HG02884 (cell line): ENCODE measurements around the gene ERICH2.
"Not testable (repeated sequence)": the region's sequence is repeated elsewhere in the genome, so short reads cannot be mapped to it uniquely, and the experiment has no call there.

ENCODE experiments used
- ATAC-seq: cut with Tn5 transposase; IDR thresholded peaks from one replicate; pipeline ENCODE4 v1.9.1; 2021; ENCODE audit warnings: mild to moderate bottlenecking, moderate library complexity; ENCODE audit not compliant: unreplicated experiment

ERICH2 gene, protein sequence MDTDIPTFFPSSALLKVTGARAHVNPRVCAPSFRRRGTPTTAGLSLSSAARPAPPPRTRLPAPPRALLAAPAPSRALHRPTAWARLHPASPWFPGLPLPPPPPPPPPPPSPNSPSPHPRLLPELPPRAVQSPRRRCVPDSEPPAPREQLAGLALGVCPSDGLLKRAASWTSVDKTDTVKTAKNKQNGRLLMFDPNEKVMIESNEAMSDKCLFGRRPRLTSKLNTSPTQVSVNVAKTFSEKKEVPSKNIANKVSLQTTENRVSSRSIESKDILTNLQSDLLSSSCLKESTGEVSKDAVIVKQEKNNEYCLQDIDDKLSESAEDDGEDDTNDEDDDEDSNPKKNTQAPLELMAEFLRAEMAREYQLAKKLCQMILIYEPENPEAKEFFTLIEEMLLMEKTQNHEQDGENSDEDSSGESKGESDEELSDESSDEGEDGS

DNA sequence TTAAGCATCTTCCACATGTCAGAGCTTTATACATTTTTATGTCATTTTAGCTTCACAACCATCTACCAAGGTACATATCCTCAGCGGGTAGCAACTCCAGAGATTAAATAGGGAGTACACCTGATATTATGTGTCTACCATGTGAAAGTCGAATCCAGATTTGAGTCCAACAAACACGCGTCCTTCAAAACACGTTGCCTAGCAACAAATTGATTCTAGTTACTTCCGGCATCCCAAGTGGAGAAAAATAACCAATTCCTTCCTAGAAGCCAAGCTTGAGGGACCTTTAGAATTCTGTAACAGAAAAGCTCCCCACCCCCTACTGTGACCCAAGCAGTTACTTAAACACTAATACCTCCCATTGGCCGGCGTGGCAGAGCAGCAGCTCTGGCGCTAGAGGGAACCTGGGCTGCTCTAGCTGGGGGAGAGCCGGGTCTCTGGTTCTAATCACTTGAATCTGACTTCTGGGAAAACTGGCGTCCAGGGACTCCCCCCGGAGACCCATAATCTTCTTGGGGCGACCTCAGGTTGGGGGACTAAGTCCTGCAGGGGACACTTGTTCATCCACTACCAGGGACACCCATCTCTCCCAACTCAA lies at the start of gene ERICH2:
TSS of gene ERICH2 (plus strand) at position 371 of the 598 bp plus-strand sequence. CDS start 304 bp downstream, outside the sequence.
- peak; percentile 45 for ATAC-seq

DNA sequence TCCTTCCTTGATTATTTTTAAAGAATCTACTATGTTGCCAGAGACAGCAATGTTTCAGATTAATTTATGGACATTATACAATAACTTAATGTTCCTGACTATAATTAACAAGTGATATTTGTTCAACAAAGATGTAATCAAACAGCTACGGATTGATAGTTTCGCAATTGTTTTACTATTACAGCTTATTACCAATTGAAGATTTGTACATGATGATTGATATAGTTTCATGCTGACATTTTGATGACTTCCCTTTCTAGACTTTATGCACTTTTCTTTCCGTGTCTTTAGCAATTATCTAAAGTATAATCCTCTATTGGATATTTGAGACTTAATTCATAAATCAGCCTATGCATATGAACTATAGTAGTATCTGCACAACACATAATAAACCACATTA lies 48.5 kb upstream of the ERICH2 start:
- no peak for ATAC-seq

DNA sequence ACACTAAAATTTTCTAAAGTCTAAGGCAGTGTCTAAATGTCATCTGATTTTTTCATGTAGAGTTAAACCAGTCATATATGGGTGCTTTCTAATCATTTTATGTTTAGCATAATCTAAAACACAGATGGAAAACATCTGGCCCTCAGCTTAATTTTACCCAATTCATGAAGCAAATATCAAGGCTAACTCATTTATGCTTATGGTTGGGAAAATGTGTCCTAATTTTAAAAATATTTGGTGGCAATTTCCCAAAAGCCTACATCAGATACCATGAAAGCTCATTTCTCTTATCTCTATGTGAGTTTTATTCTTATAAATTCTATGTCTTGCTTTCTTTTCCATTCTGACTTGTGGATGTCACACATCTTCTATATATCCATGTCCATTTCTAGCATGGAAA lies 47.9 kb upstream of the ERICH2 start:
- ATAC-seq: no peak

DNA sequence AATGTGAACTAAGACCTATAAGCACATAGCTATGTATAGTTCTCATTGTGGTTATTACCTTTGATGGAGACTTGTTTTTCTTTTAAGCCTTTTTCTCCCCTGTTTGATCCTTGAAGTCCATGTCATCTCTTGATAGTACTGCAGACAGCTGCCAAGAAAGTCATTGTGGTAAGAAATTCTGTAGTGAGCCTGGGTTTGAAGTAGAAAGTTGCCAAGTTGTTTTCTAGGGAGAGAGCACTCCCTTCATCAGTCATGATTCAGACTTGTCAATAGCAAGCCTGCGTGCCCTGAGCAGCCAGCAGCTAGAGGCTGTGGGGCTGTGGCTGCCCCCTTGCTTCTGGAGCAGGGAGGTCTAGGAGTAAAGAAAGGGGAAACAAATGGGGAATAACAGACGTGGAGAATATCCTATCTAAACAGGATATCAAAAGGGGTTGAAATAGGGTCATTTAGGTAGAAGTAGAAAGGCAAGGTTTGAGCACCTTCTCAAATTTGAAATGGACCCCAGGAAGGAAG lies 46.7 kb upstream of the ERICH2 start:
- ATAC-seq: no peak

DNA sequence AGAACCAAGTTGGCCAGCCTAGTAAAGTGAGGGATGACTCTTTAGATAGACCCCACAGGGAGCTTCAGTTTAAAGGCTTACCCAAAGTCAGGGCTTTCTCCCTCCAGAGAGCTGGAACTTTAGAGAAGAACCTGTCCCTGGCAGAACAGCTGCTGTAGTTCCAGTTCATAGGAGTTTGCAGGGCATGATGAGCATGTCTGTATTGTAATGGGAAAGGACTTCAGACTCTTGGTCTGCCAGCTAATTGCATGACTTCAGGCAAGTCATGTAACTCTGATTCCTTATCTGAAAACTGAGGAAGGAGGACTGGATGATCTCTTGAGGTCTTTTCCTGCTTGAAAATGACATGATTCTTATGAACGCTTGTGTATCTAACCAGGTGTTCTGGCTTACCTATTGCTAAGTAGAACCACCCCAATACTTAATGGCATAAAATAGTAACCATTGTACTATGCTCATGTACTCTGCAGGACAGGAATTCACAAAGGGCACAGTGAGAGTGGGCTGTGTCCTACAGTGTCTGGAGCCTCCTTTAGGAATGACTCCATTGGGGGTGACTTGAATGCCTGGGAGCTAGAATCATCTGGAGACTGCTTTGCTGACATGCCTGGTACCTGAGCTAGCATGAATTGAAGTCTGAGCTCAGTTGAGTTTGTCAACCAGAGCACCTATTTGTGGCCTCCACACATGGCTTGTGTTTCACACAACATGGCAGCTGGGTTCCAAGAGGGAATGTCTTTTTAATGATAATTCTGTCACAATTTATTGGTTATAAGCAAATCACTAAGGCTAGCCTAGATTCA lies 36.2 kb upstream of the ERICH2 start:
- ATAC-seq: no peak

DNA sequence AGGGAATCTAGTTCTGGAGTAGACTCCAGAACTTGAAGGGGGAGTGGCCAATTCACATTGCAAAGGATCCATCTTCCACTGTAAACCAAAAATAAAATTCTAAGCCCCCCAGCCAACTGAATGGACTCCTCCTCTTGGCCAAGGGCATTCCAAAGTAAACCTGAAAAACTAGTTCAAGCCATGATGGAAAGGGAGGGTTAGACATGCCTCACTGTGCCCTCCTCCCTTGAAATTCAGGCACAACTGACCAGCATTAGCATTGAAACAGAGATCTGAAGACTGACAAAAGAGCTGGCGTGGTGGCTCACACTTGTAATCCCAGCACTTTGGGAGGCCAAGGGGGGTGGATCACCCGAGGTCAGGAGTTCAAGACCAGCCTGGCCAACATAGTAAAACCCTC lies 35.6 kb upstream of the ERICH2 start:
- ATAC-seq: not testable (repeated sequence)

DNA sequence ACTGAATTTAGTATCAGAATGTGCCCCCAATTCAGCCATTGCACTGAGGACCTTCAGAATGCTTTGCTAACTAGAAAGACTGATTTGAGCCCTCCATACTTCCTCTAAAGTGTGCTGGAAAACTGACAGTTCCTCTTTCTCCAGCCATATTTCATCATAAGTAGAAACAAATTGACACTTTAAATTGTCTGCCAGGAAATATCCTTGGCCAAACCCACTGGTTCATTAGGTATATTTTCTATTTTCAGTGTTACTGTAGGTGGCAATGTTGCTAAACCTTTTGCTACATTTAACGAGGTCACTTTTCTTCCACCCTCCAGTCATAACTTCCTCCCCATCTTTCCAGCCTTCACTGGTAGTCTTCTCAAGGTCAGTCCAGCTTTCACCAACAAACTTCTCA lies 33.5 kb upstream of the ERICH2 start:
- ATAC-seq: no peak

DNA sequence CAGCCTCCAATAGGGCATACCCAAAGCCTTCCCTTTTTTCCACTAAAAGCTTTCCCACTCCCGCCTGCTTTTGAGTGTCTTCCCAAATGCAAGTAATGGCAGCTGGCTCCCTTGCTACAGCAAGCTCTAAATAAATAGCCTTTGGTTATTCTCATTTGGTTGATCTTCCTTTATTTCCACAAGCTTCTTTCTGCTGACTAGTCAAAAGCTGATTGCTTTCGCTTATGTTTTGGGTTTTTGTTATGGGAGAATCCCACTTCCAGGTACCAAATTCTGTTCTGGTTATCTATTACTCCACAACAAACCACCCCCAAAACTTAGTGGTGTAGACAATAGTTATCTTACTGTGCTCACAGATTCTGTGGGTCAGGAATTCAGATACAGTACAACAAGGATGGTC lies 32.8 kb upstream of the ERICH2 start:
- no peak for ATAC-seq

DNA sequence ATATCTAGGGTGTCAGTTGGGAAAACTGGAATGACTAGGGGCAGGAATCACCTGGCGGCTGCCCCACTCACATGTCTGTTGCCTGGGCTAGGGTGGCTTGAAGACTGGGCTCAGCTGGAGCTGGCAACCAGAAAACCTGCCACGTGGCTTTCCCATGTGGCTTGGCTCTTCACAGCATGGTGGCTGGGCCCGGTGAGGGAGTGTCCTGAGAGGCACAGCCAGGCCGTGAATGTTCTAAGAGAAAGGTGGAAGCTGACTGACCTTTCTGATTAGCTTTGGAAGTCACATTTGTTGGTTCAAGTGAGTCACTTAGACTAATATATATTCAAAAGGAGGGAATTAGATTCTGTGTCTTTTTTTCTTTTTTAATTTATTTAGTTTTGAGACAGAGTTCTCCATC lies 32.4 kb upstream of the ERICH2 start:
- no peak for ATAC-seq

DNA sequence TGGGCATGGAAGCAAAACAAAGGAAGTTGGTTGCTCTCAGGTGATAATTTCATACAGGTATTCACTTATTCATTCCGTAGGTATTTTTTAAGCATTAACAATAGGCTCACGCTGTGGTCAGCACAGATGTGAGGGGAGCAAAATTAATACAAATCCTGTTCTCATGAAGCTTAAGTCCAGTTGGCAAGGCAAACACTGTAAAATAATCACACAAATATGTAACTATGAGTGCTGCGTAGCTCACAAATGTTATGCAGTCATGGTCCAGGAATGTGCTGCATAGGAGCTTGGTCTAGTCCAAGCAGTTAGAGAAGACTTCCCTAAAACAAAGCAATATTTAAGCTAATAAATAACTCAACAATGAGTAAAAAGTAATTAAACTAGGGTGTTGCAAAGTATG lies 31.1 kb upstream of the ERICH2 start:
- no peak for ATAC-seq

DNA sequence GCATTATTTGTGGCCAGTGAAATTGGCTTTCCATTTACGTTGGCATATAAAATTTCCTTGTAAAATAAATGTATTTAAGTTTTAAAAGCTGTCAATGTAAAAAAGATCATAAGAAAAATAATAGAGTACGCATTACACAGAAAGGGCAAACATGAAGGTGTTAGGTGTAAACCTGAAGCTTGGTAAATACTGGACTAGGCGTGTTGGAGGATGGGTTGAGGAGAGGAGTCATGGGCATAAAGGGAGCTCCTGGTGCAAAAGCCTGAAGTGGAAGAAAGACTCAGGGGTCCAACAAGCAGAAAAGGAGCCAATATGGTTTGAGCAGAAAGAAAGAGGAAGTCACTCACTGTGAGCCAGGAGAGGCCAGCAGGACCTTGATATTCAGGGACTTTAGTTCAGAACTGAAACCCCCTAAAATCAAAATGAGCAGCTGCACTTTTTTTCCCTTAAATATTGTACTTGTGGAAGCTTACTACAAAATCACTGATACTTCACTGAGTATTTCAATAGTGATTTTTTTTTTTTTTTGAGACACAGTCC lies 30.6 kb upstream of the ERICH2 start:
- no peak for ATAC-seq

DNA sequence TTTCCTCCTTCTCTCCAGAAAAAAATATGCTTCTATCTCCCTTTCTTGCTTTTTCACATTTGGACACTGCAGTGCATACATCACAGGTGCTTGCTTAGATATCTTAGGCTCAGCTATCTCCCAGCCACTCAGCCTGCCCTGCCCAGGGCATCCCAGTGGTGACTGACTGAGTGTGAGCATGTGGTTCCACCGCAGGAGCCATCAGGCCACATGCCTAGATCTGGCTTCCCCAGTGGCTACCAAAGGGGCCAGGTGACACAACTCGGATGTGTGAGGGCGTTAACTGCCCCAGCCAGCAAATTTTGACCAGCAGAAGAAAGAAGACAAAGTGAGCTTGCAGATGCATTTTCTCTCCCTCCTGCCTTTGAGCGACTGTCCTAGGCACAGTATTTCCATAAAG lies 29.5 kb upstream of the ERICH2 start:
- no peak for ATAC-seq

DNA sequence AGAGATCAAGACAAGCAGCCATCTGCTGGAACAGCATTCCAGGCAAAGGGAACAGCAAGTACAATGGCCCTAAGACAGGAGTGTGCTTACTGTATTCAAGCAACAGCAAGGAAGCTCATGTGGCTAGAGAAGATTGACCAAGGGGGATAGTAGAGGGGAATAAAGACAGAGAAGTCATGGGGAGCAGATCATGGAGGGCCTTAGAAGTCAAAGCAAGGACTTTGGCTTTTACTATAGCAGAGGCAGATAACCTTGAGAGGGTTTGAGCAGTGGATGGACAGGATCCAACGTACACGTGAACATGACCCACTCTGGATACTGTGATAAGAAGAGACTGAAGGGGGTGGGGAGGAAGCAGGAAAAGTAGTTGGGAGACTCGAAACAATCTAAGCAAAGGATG lies 28.2 kb upstream of the ERICH2 start:
- no peak for ATAC-seq

DNA sequence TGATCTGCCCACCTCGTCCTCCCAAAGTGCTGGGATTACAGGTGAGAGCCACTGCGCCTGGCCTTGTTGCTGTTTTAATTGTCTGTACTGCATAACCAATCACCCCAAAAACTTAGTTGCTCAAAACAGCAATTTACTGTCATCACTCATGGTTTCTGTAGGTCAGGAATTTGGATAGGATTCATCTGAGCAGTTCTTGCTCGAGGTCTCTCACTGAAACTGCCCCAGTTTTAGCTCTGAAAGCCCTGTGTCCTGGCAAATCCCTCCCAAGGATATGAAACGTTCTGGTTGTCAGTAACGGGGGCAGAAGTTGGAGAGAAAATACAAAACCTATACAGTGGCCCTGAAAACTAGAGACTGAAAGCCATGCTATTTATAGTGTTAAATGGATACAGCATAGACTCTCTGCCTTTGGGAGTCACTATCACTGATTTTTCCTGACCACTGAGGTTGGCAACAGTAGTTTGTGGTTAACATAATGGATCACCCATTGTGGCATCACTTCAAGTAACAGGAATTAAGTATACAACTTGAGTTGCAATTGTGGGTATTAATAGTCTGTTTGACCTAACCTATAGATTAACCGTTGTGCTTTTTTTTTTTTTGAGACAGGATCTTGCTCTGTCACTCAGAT lies 27.2 kb upstream of the ERICH2 start:
- no peak for ATAC-seq

DNA sequence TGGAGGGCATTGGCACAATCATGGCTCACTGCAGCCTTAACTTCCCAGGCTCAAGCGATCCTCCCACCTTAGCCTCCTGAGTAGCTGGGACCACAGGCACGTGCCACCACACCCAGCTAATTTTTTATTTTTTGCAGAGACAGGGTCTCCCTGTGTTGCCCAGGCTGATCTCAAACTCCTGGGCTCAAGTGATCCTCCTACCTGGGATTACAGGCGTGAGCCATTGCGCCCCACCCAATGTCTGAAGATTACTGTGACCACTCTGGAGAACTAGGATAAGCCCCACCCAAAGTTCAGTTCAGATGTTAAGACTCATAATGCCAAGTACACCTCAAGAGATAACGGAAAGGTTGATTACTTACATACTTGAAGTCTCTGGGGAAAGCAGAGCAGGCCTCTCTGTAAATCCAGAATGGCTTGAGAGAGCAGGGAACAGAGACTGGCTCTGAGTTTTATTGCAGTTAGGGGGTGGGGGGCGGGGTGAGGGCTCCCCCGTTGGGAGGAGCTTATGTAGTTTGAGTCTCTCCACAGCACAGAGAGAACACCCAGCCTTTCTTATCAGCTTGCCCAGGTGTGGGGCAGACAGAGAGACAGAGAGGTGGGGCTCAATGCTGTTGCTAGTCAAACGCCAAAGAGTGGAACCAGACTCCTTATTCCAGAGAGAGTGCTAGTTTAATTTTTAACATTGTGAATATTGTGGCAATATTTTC lies 26.5 kb upstream of the ERICH2 start:
- no peak for ATAC-seq

DNA sequence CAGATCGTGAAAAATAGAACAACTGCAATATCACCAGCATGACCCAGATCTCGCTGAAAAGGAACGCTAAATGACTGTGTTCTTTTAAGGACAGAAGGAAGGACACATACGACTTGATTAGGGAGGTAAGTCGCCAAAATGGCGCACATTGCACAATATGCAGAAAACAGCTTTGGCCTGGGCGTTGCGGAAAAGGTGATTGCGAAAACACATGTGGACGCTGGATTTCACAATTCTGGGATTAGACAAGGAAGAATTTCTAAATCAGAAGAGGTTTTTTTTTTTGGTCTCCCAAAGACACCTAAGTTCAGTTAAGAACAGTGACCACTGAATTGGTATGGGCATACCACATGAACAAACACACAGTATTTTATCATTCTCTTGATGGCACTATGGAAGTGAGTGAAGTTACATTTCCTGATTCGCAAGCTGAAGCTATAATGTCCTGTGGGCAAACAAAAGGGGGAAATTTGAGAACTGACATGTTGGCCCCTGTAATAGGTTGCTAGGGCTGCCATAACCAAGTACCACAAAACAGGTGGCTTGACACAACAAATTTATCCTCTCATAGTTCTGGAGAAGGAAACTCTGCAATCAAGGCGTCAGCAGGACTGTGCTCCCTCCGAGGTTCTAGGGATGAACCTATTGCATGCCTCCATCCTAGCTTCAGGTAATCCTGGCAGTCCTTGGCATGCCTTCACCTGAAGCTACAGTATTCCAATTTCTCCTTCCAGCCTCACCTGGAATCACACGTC lies 25.8 kb upstream of the ERICH2 start:
- ATAC-seq: no peak

DNA sequence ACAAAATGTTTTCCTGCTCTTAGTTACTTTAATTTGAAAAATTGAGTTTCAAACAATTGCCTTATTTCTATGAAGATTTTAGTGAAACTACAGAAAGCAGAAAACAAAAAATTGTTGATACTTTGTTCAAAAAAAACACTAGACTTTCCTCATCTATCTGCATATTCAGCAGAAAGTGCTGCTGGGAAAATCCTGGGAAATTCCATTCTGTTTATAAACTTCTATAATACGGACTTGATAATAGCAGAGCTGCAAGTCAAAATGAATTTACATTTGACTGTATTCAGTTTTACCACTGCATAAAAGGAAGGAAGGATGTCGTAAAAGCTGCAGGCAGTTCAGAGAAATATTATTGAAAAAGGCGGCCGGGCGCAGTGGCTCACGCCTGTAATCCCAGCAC lies 24.9 kb upstream of the ERICH2 start:
- ATAC-seq: no peak

DNA sequence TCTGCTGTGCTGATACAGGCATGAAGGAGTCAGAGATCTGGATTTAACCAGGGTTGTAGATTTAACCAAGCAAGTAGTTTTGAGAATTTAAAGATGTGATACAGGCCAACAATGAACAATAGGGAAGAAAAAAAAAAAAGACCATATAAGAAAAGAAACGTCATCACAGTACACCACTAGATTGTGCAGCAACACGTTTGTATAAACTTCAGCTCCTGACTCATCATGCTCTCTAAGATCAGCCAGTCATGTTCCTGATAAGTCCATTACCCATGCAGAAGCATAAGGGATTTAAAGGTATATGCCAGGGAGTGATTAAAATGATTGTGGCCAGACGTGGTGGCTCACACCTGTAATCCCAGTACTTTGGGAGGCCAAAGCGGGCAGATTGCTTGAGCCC lies 22.3 kb upstream of the ERICH2 start:
- no peak for ATAC-seq

DNA sequence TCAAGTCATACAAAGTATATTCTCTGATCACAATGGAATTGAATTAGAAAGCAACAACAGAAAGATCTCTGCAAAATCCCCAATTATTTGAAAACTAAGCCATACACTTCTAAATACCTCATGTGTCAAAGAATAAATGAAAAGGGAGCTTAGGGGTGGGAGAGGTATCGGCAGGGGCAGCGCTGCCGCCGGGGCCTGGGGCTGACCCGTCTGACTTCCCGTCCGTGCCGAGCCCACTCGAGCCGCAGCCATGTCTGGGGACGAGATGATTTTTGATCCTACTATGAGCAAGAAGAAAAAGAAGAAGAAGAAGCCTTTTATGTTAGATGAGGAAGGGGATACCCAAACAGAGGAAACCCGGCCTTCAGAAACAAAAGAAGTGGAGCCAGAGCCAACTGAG lies 18.6 kb upstream of the ERICH2 start:
- not testable (repeated sequence) for ATAC-seq
